HL-60 (cell line): ENCODE data around the gene GALNT9.

ENCODE experiments used
- DNase-seq, 2 experiments: peaks; one replicate each; pipeline ENCODE4 v3.0.0-alpha.2; 2010 to 2020; ENCODE audit warnings: low read depth in 1 of 2, low spot score in 1 of 2
- H3K27ac ChIP-seq: fragments of 250-450 bp; sonication (Bioruptor Pico); replicated peaks from 2 replicates; pipeline ENCODE4 v1.5.1; 2020; ENCODE audit warnings: mild to moderate bottlenecking, moderate library complexity
- H3K27me3 ChIP-seq: fragments of 250-450 bp; sonication (Bioruptor Pico); 2 replicates; pipeline ENCODE4 v1.5.1; 2021; ENCODE audit warnings: mild to moderate bottlenecking, moderate library complexity; ENCODE audit not compliant: insufficient read depth, poor library complexity, severe bottlenecking
- H3K4me3 ChIP-seq: replicated peaks from 2 replicates; pipeline ENCODE4 v1.5.1; 2011; ENCODE audit warnings: mild to moderate bottlenecking, control low read depth, low read length; ENCODE audit not compliant: insufficient read depth
- CTCF ChIP-seq: IDR thresholded peaks from one replicate; pipeline ENCODE4 v1.5.1; 2011; ENCODE audit warnings: low read length, control low read depth, inconsistent platforms; ENCODE audit not compliant: insufficient read depth
- GABPA ChIP-seq: IDR thresholded peaks from 2 replicates; pipeline ENCODE4 v1.6.1; 2012; ENCODE audit warnings: low read depth
- POLR2AphosphoS5 ChIP-seq: IDR thresholded peaks from 2 replicates; pipeline ENCODE4 v1.6.1; 2012; ENCODE audit warnings: low read depth
- REST ChIP-seq: IDR thresholded peaks from 2 replicates; pipeline ENCODE4 v1.6.1; 2012; ENCODE audit warnings: low read depth; ENCODE audit not compliant: insufficient replicate concordance
- SPI1 ChIP-seq: IDR thresholded peaks from 2 replicates; pipeline ENCODE4 v1.6.1; 2012; ENCODE audit warnings: low read depth, mild to moderate bottlenecking, borderline replicate concordance

GALNT9 gene

GRCh38 chr12:132210223-132211055 is 119.0 kb downstream of the GALNT9 start:
- peaks cover 9% of the 10 kb centered on the region for H3K27me3 ChIP-seq
- no peak overlapping the region for H3K4me3 ChIP-seq
- no peak for DNase-seq
- no peak overlapping the region for H3K27ac ChIP-seq
- no peak for TF ChIP-seq REST
- no peak for TF ChIP-seq POLR2AphosphoS5
- no peak for TF ChIP-seq GABPA
- TF ChIP-seq CTCF = no peak
- no peak for TF ChIP-seq SPI1

GRCh38 chr12:132209619-132210222 is 119.7 kb downstream of the GALNT9 start:
- TF ChIP-seq POLR2AphosphoS5 (no peak), CTCF (no peak), REST (no peak), SPI1 (no peak), GABPA (no peak)
- Histone ChIP-seq H3K27ac (no peak overlapping the region), H3K4me3 (no peak overlapping the region), H3K27me3 (peaks cover 16% of the 10 kb centered on the region)
- no peak for DNase-seq

GRCh38 chr12:132208153-132208823 is 121.1 kb downstream of the GALNT9 start:
- DNase-seq = no peak
- peaks cover 27% of the 10 kb centered on the region for H3K27me3 ChIP-seq
- TF ChIP-seq GABPA = no peak

More at GRCh38 chr12:132208153-132208823, 121.1 kb downstream of the GALNT9 start:
- H3K4me3 ChIP-seq = no peak overlapping the region
- H3K27ac ChIP-seq = no peak overlapping the region
